Measurements from ENCODE around the gene CACNA1E.
"Not testable (repeated sequence)": the region's sequence is repeated elsewhere in the genome, so short reads cannot be mapped to it uniquely, and the experiment has no call there.

CACNA1E gene

GRCh38 chr1:181818943-181819342 lies 335.6 kb downstream of the CACNA1E start:
- TF ChIP-seq CTCF (IDR thresholded peaks at IDR 0.05; ENCODE audit: insufficient read depth, missing control alignments) = no peak
- DNase-seq (ENCODE audit: insufficient read length, low spot score) (no peak), FAIRE-seq (no peak)

- TF ChIP-seq CTCF (IDR thresholded peaks at IDR 0.05; ENCODE audit: insufficient read depth, missing control alignments) = no peak
- no peak for DNase-seq (ENCODE audit: insufficient read length, low spot score)
- no peak for FAIRE-seq
Observed at GRCh38 chr1:181821701-181822100, 338.4 kb downstream of the CACNA1E start.

GRCh38 chr1:181832173-181832880 lies 349.0 kb downstream of the CACNA1E start:
- not testable (repeated sequence) for DNase-seq (ENCODE audit: insufficient read length, low spot score); FAIRE-seq

GRCh38 chr1:181846001-181846645 lies 362.8 kb downstream of the CACNA1E start:
- FAIRE-seq = no peak

GRCh38 chr1:181846681-181847080 lies 363.4 kb downstream of the CACNA1E start:
- TF ChIP-seq CTCF (IDR thresholded peaks at IDR 0.05; ENCODE audit: insufficient read depth, missing control alignments) = no peak
- FAIRE-seq (no peak), DNase-seq (ENCODE audit: insufficient read length, low spot score) (no peak)

More at GRCh38 chr1:181846001-181846645, 362.8 kb downstream of the CACNA1E start:
- no peak for DNase-seq (ENCODE audit: insufficient read length, low spot score)
- TF ChIP-seq CTCF (IDR thresholded peaks at IDR 0.05; ENCODE audit: insufficient read depth, missing control alignments) = no peak

GRCh38 chr1:181849071-181849470 lies 365.8 kb downstream of the CACNA1E start:
- FAIRE-seq = no peak
- no peak for DNase-seq (ENCODE audit: insufficient read length, low spot score)
- no peak for TF ChIP-seq CTCF (IDR thresholded peaks at IDR 0.05; ENCODE audit: insufficient read depth, missing control alignments)

- FAIRE-seq; DNase-seq (ENCODE audit: insufficient read length, low spot score): not testable (repeated sequence)
Observed at GRCh38 chr1:181854212-181854611, 370.9 kb downstream of the CACNA1E start.

- FAIRE-seq (no peak), DNase-seq (ENCODE audit: insufficient read length, low spot score) (no peak)
- no peak for TF ChIP-seq CTCF (IDR thresholded peaks at IDR 0.05; ENCODE audit: insufficient read depth, missing control alignments)
Observed at GRCh38 chr1:181855380-181855779, 372.1 kb downstream of the CACNA1E start.
